ENCODE results near the gene KIF1C. TPM values are rescaled to one million over a fixed set of nuclear protein-coding genes. Genes with fewer than 3 reads are reported as not detected.

KIF1C gene
- total and polyA plus RNA-seq, 9 of the 15 experiments (the other 6 are each of a cell fraction or from before 2014, with no cell fraction given), result 0.38 to 68.4 (median 25.1) TPM

GRCh38 chr17:4948931-4949320 lies 48.8 kb upstream of the KIF1C start (continued):
- TF ChIP-seq HNRNPL (IDR thresholded peaks at IDR 0.05; ENCODE audit: low read depth, low read length) (no peak), ILF3 (IDR thresholded peaks at IDR 0.05; ENCODE audit: borderline replicate concordance) (no peak), KLF1 (tag; IDR thresholded peaks at IDR 0.05) (no peak), RHOXF2B (CRISPR knock-in tag; conservative IDR thresholded peaks at IDR 0.05) (no peak), EP400 (IDR thresholded peaks at IDR 0.05) (0 out of 2 replicates have a peak, but pooled peaks have one; percentile 2), HNRNPH1 (optimal IDR thresholded peaks at IDR 0.05; ENCODE audit: low read depth, low read length) (no peak), ARHGAP35 (IDR thresholded peaks at IDR 0.05; ENCODE audit: partially characterized antibody) (no peak), MTA2 (IDR thresholded peaks at IDR 0.05; ENCODE audit: low read depth) (no peak), CEBPB (tag; IDR thresholded peaks at IDR 0.05) (peak; percentile 5), CTBP1 (IDR thresholded peaks at IDR 0.05; ENCODE audit: borderline replicate concordance) (peak; percentile 32; the same call in 1 of the 2 replicates), CCNT2 (IDR thresholded peaks at IDR 0.05; ENCODE audit: borderline replicate concordance, extremely low read depth, insufficient read length, low read depth, low read length) (peak; percentile 62), CEBPG (CRISPR knock-in tag; IDR thresholded peaks at IDR 0.05) (no peak), CEBPG (tag; conservative IDR thresholded peaks at IDR 0.05 in 1 of 2, IDR thresholded peaks at IDR 0.05 in 1 of 2) (peak in 1 of 2 experiments; percentile 2; a peak in 1 of 4 replicates), TCF7L2 (IDR thresholded peaks at IDR 0.05; ENCODE audit: low read depth, low read length) (no peak), TCF7 (IDR thresholded peaks at IDR 0.05; ENCODE audit: borderline replicate concordance) (no peak), TAF9B (IDR thresholded peaks at IDR 0.05; ENCODE audit: partially characterized antibody) (no peak), RAD51 (IDR thresholded peaks at IDR 0.05; ENCODE audit: borderline replicate concordance, low read depth) (no peak), CHD1 (IDR thresholded peaks at IDR 0.05; ENCODE audit: low read length) (peak; percentile 43), ADNP (tag; IDR thresholded peaks at IDR 0.05) (no peak), CBX2 (IDR thresholded peaks at IDR 0.05; ENCODE audit: insufficient read depth, low read length, poor library complexity, severe bottlenecking) (no peak), PHF8 (IDR thresholded peaks at IDR 0.05; ENCODE audit: borderline replicate concordance, low read length) (peak; percentile 36; the same call in 1 of the 2 replicates), DIDO1 (tag; IDR thresholded peaks at IDR 0.05; ENCODE audit: low read depth) (no peak), FOXK2 (conservative IDR thresholded peaks at IDR 0.05 in 1 of 2, IDR thresholded peaks at IDR 0.05 in 1 of 2; ENCODE audit: low read depth in 2 of 2) (no peak), ZC3H4 (CRISPR knock-in tag; IDR thresholded peaks at IDR 0.05; ENCODE audit: borderline replicate concordance) (no peak), ELK1 (CRISPR knock-in tag; IDR thresholded peaks at IDR 0.05) (no peak)
- TF ChIP-seq, protein P1, sequence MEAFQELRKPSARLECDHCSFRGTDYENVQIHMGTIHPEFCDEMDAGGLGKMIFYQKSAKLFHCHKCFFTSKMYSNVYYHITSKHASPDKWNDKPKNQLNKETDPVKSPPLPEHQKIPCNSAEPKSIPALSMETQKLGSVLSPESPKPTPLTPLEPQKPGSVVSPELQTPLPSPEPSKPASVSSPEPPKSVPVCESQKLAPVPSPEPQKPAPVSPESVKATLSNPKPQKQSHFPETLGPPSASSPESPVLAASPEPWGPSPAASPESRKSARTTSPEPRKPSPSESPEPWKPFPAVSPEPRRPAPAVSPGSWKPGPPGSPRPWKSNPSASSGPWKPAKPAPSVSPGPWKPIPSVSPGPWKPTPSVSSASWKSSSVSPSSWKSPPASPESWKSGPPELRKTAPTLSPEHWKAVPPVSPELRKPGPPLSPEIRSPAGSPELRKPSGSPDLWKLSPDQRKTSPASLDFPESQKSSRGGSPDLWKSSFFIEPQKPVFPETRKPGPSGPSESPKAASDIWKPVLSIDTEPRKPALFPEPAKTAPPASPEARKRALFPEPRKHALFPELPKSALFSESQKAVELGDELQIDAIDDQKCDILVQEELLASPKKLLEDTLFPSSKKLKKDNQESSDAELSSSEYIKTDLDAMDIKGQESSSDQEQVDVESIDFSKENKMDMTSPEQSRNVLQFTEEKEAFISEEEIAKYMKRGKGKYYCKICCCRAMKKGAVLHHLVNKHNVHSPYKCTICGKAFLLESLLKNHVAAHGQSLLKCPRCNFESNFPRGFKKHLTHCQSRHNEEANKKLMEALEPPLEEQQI (IDR thresholded peaks at IDR 0.05), result no peak
- TF ChIP-seq, protein P2, sequence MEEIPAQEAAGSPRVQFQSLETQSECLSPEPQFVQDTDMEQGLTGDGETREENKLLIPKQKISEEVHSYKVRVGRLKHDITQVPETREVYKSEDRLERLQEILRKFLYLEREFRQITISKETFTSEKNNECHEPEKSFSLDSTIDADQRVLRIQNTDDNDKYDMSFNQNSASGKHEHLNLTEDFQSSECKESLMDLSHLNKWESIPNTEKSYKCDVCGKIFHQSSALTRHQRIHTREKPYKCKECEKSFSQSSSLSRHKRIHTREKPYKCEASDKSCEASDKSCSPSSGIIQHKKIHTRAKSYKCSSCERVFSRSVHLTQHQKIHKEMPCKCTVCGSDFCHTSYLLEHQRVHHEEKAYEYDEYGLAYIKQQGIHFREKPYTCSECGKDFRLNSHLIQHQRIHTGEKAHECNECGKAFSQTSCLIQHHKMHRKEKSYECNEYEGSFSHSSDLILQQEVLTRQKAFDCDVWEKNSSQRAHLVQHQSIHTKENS (CRISPR knock-in tag; IDR thresholded peaks at IDR 0.05), result no peak

Data from K562 (cell line).